ENCODE measurements around the gene SYNE3. TPM values are rescaled to one million over a fixed set of nuclear protein-coding genes. Genes with fewer than 3 reads are reported as not detected.
A peak's percentile ranks its signal among the peaks of the same experiment; 100 is the strongest.

SYNE3 gene
- total RNA-seq, 1 donor from 2014 or later, result 105 TPM

- H3K27ac Mint-ChIP-seq (ENCODE audit: unreplicated experiment), result peak overlapping the region; percentile 47
- H3K4me1 Mint-ChIP-seq (ENCODE audit: unreplicated experiment), result peaks cover 59% of the 10 kb centered on the region
- DNase-seq (ENCODE audit: extremely low spot score, unreplicated experiment), result no peak
- H3K4me3 Mint-ChIP-seq (ENCODE audit: unreplicated experiment), result no peak overlapping the region
- no peaks in the 10 kb centered on the region for H3K27me3 Mint-ChIP-seq (ENCODE audit: unreplicated experiment)
- peaks cover 44% of the 10 kb centered on the region for H3K36me3 Mint-ChIP-seq (ENCODE audit: unreplicated experiment)
- H3K9me3 Mint-ChIP-seq (ENCODE audit: unreplicated experiment), result no peaks in the 10 kb centered on the region
- TF ChIP-seq, protein P1, sequence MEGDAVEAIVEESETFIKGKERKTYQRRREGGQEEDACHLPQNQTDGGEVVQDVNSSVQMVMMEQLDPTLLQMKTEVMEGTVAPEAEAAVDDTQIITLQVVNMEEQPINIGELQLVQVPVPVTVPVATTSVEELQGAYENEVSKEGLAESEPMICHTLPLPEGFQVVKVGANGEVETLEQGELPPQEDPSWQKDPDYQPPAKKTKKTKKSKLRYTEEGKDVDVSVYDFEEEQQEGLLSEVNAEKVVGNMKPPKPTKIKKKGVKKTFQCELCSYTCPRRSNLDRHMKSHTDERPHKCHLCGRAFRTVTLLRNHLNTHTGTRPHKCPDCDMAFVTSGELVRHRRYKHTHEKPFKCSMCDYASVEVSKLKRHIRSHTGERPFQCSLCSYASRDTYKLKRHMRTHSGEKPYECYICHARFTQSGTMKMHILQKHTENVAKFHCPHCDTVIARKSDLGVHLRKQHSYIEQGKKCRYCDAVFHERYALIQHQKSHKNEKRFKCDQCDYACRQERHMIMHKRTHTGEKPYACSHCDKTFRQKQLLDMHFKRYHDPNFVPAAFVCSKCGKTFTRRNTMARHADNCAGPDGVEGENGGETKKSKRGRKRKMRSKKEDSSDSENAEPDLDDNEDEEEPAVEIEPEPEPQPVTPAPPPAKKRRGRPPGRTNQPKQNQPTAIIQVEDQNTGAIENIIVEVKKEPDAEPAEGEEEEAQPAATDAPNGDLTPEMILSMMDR (IDR thresholded peaks at IDR 0.05), result no peak
Measured at GRCh38 chr14:95504135-95505029, 12.1 kb downstream of the SYNE3 start.

GRCh38 chr14:95503365-95504134, 12.9 kb downstream of the SYNE3 start:
- no peaks in the 10 kb centered on the region for H3K9me3 Mint-ChIP-seq (ENCODE audit: unreplicated experiment)
- no peak overlapping the region for H3K4me3 Mint-ChIP-seq (ENCODE audit: unreplicated experiment)
- peaks cover 66% of the 10 kb centered on the region for H3K4me1 Mint-ChIP-seq (ENCODE audit: unreplicated experiment)
- TF ChIP-seq, protein P1 (IDR thresholded peaks at IDR 0.05), result no peak
- H3K36me3 Mint-ChIP-seq (ENCODE audit: unreplicated experiment), result peaks cover 40% of the 10 kb centered on the region
- no peak overlapping the region for H3K27ac Mint-ChIP-seq (ENCODE audit: unreplicated experiment)
- no peaks in the 10 kb centered on the region for H3K27me3 Mint-ChIP-seq (ENCODE audit: unreplicated experiment)
- DNase-seq (ENCODE audit: extremely low spot score, unreplicated experiment), result no peak

GRCh38 chr14:95502381-95502950, 14.0 kb downstream of the SYNE3 start:
- H3K27me3 Mint-ChIP-seq (ENCODE audit: unreplicated experiment), result no peaks in the 10 kb centered on the region
- no peak for DNase-seq (ENCODE audit: extremely low spot score, unreplicated experiment)
- H3K27ac Mint-ChIP-seq (ENCODE audit: unreplicated experiment), result no peak overlapping the region
- peaks cover 35% of the 10 kb centered on the region for H3K36me3 Mint-ChIP-seq (ENCODE audit: unreplicated experiment)
- peaks cover 64% of the 10 kb centered on the region for H3K4me1 Mint-ChIP-seq (ENCODE audit: unreplicated experiment)
- H3K4me3 Mint-ChIP-seq (ENCODE audit: unreplicated experiment), result no peak overlapping the region
- no peaks in the 10 kb centered on the region for H3K9me3 Mint-ChIP-seq (ENCODE audit: unreplicated experiment)
- TF ChIP-seq, protein P1 (IDR thresholded peaks at IDR 0.05), result no peak

GRCh38 chr14:95500772-95501401, 15.6 kb downstream of the SYNE3 start:
- Mint-ChIP-seq H3K4me1 (ENCODE audit: unreplicated experiment) (peaks cover 69% of the 10 kb centered on the region), H3K9me3 (ENCODE audit: unreplicated experiment) (no peaks in the 10 kb centered on the region)

More at GRCh38 chr14:95500772-95501401, 15.6 kb downstream of the SYNE3 start:
- TF ChIP-seq, protein P1 (IDR thresholded peaks at IDR 0.05), result no peak
- Mint-ChIP-seq H3K4me3 (ENCODE audit: unreplicated experiment) (no peak overlapping the region), H3K36me3 (ENCODE audit: unreplicated experiment) (peaks cover 27% of the 10 kb centered on the region), H3K27ac (ENCODE audit: unreplicated experiment) (peak overlapping the region; percentile 61), H3K27me3 (ENCODE audit: unreplicated experiment) (no peaks in the 10 kb centered on the region)
- DNase-seq (ENCODE audit: extremely low spot score, unreplicated experiment), result no peak

All from osteocyte (in vitro differentiated cells).